ENCODE data around the gene DNAJC19.

DNA sequence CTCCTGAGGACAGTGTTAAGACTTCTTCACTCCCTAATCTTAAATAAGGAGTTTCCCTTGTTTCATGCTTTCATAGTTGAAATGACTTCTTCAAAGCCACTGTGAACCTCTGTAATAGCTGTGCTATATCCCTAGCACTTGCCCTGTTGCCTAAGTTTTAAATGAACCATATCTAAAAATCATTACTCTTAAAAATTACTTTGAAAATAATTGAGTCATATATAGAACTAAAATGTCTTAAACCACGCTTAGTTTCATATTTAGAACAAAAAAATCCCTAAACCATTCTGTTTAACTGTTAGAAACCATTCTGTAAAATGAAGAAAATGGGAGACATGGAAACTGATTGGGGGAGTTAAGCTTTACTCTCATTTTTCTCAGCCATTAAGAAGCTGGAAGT is 29.8 kb downstream of the DNAJC19 start:
- TF ChIP-seq, protein P1, sequence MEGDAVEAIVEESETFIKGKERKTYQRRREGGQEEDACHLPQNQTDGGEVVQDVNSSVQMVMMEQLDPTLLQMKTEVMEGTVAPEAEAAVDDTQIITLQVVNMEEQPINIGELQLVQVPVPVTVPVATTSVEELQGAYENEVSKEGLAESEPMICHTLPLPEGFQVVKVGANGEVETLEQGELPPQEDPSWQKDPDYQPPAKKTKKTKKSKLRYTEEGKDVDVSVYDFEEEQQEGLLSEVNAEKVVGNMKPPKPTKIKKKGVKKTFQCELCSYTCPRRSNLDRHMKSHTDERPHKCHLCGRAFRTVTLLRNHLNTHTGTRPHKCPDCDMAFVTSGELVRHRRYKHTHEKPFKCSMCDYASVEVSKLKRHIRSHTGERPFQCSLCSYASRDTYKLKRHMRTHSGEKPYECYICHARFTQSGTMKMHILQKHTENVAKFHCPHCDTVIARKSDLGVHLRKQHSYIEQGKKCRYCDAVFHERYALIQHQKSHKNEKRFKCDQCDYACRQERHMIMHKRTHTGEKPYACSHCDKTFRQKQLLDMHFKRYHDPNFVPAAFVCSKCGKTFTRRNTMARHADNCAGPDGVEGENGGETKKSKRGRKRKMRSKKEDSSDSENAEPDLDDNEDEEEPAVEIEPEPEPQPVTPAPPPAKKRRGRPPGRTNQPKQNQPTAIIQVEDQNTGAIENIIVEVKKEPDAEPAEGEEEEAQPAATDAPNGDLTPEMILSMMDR (IDR thresholded peaks at IDR 0.05) = no peak
- TF ChIP-seq POLR2A (IDR thresholded peaks at IDR 0.05) = no peak
- no peak for TF ChIP-seq EP300 (IDR thresholded peaks at IDR 0.05)
- TF ChIP-seq POLR2AphosphoS5 (IDR thresholded peaks at IDR 0.05) = no peak
